ENCODE data around the gene ATF2.

The ATF2 gene

DNA sequence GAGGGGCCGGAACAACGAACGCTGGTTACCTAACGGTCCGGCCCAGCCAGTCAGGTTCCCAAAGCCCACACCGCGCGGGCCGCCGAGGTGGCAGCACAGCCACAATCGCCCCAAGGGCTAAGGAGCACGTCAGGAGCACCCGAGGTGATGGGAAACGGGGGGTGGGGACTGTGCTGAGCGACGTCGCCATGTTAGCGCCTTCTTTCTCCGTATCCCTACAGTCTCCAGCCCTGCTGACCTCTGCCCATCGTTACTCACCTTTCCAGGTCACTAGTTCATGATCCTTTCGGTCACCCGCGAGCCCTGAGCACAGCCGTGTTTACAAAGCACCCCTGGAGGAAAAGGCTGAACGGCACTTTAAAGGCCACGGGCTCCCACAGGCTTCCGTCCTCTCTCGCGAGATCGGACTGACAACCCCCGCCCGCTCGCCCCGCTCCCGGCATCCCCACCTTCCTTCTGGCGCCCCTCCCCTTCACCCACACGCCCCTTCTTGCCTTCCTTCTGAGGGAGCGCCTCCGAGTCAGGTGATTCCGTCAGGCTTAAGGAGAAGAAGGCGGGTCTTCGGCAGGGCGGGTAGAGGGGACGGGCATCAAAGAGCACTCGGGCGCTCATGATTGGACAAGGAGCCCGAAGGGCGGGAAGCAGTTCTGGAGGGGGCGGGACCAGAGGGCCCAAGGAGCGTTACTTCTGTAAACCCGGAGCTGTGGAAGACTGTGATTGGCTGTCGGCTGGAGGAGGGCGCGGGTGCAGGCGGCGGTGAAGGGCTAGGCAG is at the start of gene ATF2:
Gene ATF2 (minus strand): TSS at position 412 of the 772 bp plus-strand sequence. CDS start 31,760 bp downstream, outside the sequence.
- Histone ChIP-seq H3K9me3 (ENCODE audit: insufficient read depth, low read depth, low read length) (no peaks in the 10 kb centered on the region), H3K4me1 (ENCODE audit: insufficient read depth, low read length) (peaks cover 2% of the 10 kb centered on the region; the same call in 1 of the 2 replicates), H3K27ac (ENCODE audit: low read length) (peak within 1 kb of the TSS; percentile 78), H3K27me3 (ENCODE audit: insufficient read depth, low read length) (no peaks in the 10 kb centered on the region), H3K9ac (ENCODE audit: low read depth, low read length) (peak within 1 kb of the TSS; percentile 92), H3K4me3 (ENCODE audit: low read length) (peak within 1 kb of the TSS; percentile 90), H3K36me3 (ENCODE audit: insufficient read depth, low read depth, low read length) (no peaks in the 10 kb centered on the region)

GRCh38 chr2:175207741-175208438 is 39.9 kb upstream of the ATF2 start:
- Histone ChIP-seq H3K9ac (ENCODE audit: low read depth, low read length) (no peak overlapping the region), H3K4me3 (ENCODE audit: low read length) (no peak overlapping the region), H3K9me3 (ENCODE audit: insufficient read depth, low read depth, low read length) (no peaks in the 10 kb centered on the region), H3K27ac (ENCODE audit: low read length) (no peak overlapping the region), H3K27me3 (ENCODE audit: insufficient read depth, low read length) (peaks cover 5% of the 10 kb centered on the region; the same call in 1 of the 2 replicates), H3K36me3 (ENCODE audit: insufficient read depth, low read depth, low read length) (no peaks in the 10 kb centered on the region), H3K4me1 (ENCODE audit: insufficient read depth, low read length) (no peaks in the 10 kb centered on the region; the same call in 1 of the 2 replicates)

DNA sequence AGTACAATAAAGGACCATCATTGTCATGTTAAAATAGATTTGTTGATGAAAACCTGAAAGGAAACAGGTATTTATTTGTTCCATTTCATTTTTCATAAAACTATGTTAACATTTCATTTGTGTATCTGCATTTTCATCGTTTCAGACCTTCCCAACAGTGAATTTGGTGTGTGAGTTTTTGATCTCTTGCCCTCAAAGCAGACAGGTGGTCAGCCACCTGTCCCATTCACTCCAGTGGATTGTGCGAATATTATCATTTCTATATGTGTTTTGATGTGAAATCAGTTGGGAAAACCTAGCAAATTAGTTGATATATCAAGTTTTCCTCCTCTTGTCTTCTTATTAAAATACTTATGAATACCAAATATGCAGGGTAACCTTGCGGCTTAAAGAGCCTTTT is 38.9 kb upstream of the ATF2 start:
- no peaks in the 10 kb centered on the region for H3K9me3 ChIP-seq (ENCODE audit: insufficient read depth, low read depth, low read length)
- H3K27ac ChIP-seq (ENCODE audit: low read length) = no peak overlapping the region
- H3K36me3 ChIP-seq (ENCODE audit: insufficient read depth, low read depth, low read length) = no peaks in the 10 kb centered on the region
- H3K4me1 ChIP-seq (ENCODE audit: insufficient read depth, low read length) = no peaks in the 10 kb centered on the region; the same call in 1 of the 2 replicates
- H3K27me3 ChIP-seq (ENCODE audit: insufficient read depth, low read length) = peaks cover 5% of the 10 kb centered on the region; the same call in 1 of the 2 replicates
- H3K9ac ChIP-seq (ENCODE audit: low read depth, low read length) = no peak overlapping the region
- H3K4me3 ChIP-seq (ENCODE audit: low read length) = no peak overlapping the region

GRCh38 chr2:175205523-175205922 is 37.5 kb upstream of the ATF2 start:
- Histone ChIP-seq H3K9ac (ENCODE audit: low read depth, low read length) (no peak overlapping the region), H3K4me1 (ENCODE audit: insufficient read depth, low read length) (no peaks in the 10 kb centered on the region; the same call in 1 of the 2 replicates), H3K36me3 (ENCODE audit: insufficient read depth, low read depth, low read length) (no peaks in the 10 kb centered on the region), H3K27ac (ENCODE audit: low read length) (no peak overlapping the region), H3K9me3 (ENCODE audit: insufficient read depth, low read depth, low read length) (no peaks in the 10 kb centered on the region), H3K27me3 (ENCODE audit: insufficient read depth, low read length) (peaks cover 5% of the 10 kb centered on the region; the same call in 1 of the 2 replicates), H3K4me3 (ENCODE audit: low read length) (no peak overlapping the region)

DNA sequence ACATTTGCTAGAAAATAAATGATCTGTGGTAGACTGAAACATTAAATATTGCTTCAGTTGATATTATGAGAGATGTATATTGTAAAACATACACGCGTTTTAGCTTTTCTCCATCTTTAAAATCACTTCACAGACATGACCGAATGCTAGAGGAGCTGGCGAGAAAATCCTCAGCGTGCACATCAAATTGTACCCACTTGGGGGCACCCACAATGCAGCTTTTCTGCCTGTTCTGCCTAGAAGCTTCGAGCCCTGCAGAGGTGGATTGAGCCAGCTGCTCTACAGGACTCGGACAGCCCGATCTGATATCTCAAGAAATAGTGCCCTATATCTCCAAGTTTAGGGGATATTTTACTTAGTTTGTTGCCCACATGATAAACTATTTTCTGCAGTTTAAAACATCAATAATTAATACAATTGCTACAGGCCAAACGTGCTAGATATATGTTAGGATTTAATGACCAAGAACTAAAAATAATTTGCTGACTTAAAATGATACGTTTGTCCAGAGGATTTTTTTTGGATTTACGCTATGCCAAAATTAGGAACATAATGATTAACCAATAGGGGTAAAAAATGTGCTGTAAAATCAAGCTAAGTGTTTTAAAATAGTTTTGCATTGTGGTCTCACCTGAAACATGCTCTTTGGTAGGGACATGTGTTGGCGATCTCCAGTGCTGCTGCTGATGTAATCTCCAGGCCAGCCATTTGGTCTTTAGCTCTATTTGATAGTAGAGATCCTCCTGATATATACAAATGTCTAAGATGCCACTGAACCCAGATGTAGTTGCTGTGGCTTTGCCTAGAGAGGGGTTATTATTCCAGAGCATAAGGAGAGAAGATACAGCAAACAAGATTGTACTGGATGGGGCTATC is 35.9 kb upstream of the ATF2 start:
- H3K9ac ChIP-seq (ENCODE audit: low read depth, low read length) = no peak overlapping the region
- H3K27me3 ChIP-seq (ENCODE audit: insufficient read depth, low read length) = peaks cover 5% of the 10 kb centered on the region; the same call in 1 of the 2 replicates
- no peaks in the 10 kb centered on the region; the same call in 1 of the 2 replicates for H3K4me1 ChIP-seq (ENCODE audit: insufficient read depth, low read length)
- H3K9me3 ChIP-seq (ENCODE audit: insufficient read depth, low read depth, low read length) = no peaks in the 10 kb centered on the region
- H3K27ac ChIP-seq (ENCODE audit: low read length) = no peak overlapping the region
- no peaks in the 10 kb centered on the region for H3K36me3 ChIP-seq (ENCODE audit: insufficient read depth, low read depth, low read length)
- no peak overlapping the region for H3K4me3 ChIP-seq (ENCODE audit: low read length)

GRCh38 chr2:175195012-175195411 is 27.0 kb upstream of the ATF2 start:
- Histone ChIP-seq H3K27ac (ENCODE audit: low read length) (no peak overlapping the region), H3K4me3 (ENCODE audit: low read length) (no peak overlapping the region), H3K27me3 (ENCODE audit: insufficient read depth, low read length) (no peaks in the 10 kb centered on the region), H3K9ac (ENCODE audit: low read depth, low read length) (no peak overlapping the region), H3K9me3 (ENCODE audit: insufficient read depth, low read depth, low read length) (no peaks in the 10 kb centered on the region), H3K4me1 (ENCODE audit: insufficient read depth, low read length) (no peaks in the 10 kb centered on the region), H3K36me3 (ENCODE audit: insufficient read depth, low read depth, low read length) (no peaks in the 10 kb centered on the region)

- no peaks in the 10 kb centered on the region for H3K9me3 ChIP-seq (ENCODE audit: insufficient read depth, low read depth, low read length)
- no peak overlapping the region for H3K27ac ChIP-seq (ENCODE audit: low read length)
- H3K36me3 ChIP-seq (ENCODE audit: insufficient read depth, low read depth, low read length) = no peaks in the 10 kb centered on the region
- no peak overlapping the region for H3K4me3 ChIP-seq (ENCODE audit: low read length)
- no peaks in the 10 kb centered on the region for H3K4me1 ChIP-seq (ENCODE audit: insufficient read depth, low read length)
- H3K27me3 ChIP-seq (ENCODE audit: insufficient read depth, low read length) = no peaks in the 10 kb centered on the region
- H3K9ac ChIP-seq (ENCODE audit: low read depth, low read length) = no peak overlapping the region
These were observed 20.8 kb upstream of the ATF2 start for GRCh38 chr2:175188761-175189160.

GRCh38 chr2:175187378-175187777 is 19.4 kb upstream of the ATF2 start:
- H3K27ac ChIP-seq (ENCODE audit: low read length) = no peak overlapping the region
- no peak overlapping the region for H3K4me3 ChIP-seq (ENCODE audit: low read length)
- no peak overlapping the region for H3K9ac ChIP-seq (ENCODE audit: low read depth, low read length)
- no peaks in the 10 kb centered on the region for H3K36me3 ChIP-seq (ENCODE audit: insufficient read depth, low read depth, low read length)
- no peaks in the 10 kb centered on the region for H3K27me3 ChIP-seq (ENCODE audit: insufficient read depth, low read length)
- no peaks in the 10 kb centered on the region for H3K4me1 ChIP-seq (ENCODE audit: insufficient read depth, low read length)
- no peaks in the 10 kb centered on the region for H3K9me3 ChIP-seq (ENCODE audit: insufficient read depth, low read depth, low read length)

DNA sequence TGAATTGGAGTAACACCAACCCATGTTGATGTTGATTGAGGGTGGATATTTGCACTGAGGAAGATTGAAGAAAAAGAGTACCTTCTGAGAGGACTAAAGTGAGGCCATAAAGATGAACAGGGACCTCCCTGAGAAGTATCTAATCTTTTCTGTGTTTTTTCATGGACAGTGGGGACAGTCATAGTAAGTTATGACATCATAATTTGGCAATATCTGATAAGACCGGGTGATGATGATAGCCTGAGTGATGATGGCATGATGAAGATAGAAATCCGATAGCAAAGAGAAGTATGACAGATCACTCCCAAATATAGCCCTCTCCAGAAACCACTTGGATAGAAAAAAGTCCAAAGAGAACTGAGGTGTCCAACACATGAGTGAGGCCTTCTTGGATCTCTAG is 15.7 kb upstream of the ATF2 start:
- H3K4me3 ChIP-seq (ENCODE audit: low read length) = no peak overlapping the region
- no peaks in the 10 kb centered on the region for H3K27me3 ChIP-seq (ENCODE audit: insufficient read depth, low read length)
- no peak overlapping the region for H3K9ac ChIP-seq (ENCODE audit: low read depth, low read length)

GRCh38 chr2:175181877-175182308 is 13.9 kb upstream of the ATF2 start:
- H3K27ac ChIP-seq (ENCODE audit: low read length) = peak overlapping the region; percentile 40
- H3K9me3 ChIP-seq (ENCODE audit: insufficient read depth, low read depth, low read length) = no peaks in the 10 kb centered on the region
- peak overlapping the region; percentile 97; the same call in 1 of the 2 replicates for H3K9ac ChIP-seq (ENCODE audit: low read depth, low read length)
- H3K4me1 ChIP-seq (ENCODE audit: insufficient read depth, low read length) = peaks cover 8% of the 10 kb centered on the region; the same call in 1 of the 2 replicates
- peak overlapping the region; percentile 95 for H3K4me3 ChIP-seq (ENCODE audit: low read length)
- H3K36me3 ChIP-seq (ENCODE audit: insufficient read depth, low read depth, low read length) = peaks cover 32% of the 10 kb centered on the region
- H3K27me3 ChIP-seq (ENCODE audit: insufficient read depth, low read length) = no peaks in the 10 kb centered on the region

More for the DNA sequence above, 15.7 kb upstream of the ATF2 start:
- Histone ChIP-seq H3K27ac (ENCODE audit: low read length) (no peak overlapping the region), H3K9me3 (ENCODE audit: insufficient read depth, low read depth, low read length) (no peaks in the 10 kb centered on the region), H3K36me3 (ENCODE audit: insufficient read depth, low read depth, low read length) (peaks cover 15% of the 10 kb centered on the region), H3K4me1 (ENCODE audit: insufficient read depth, low read length) (peaks cover 8% of the 10 kb centered on the region; the same call in 1 of the 2 replicates)
